ENCODE data around the gene SPSB2.
"Not testable (repeated sequence)": the region's sequence is repeated elsewhere in the genome, so short reads cannot be mapped to it uniquely, and the experiment has no call there.

The SPSB2 gene

DNA sequence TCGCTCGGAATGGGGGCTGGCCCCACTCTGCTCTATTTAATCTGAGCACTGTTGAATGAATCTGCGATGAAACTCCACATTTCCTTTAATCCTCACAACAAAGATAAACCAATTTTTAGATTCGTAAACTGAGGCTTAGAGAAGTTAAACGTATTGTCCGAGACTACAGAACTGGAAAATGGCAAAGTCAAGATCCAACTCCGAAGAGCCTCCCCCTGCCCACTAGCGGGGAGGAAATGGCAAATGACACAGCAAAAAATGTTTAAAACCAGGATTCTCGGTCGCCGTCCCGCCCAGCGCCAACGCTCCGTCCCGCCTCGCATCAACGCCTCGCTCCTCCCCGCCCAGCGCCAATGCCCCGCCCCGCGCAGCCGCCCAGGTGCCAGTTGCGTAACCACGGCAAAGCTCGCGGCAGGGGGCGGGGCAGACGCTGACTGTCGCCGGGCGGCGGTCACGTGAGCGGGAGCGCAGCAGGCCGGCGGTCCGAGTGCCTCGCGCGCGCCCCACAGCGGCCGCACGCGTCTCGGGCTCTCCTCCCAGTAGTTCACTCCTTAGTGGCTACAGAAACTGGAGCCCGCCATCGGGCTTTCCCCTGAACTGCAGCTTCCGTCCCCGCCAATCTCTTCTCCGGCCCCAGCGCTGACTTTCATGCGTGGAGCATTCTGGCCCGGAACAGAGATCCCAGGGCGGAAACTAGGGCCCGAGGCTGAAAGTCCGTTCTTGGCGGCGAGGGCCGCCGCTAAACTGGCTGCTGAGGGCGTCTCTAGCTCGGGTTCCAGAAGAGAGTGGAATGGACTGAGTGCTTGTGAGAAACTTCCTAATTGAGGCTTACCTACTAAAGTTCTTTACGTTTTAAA is 17.9 kb upstream of the SPSB2 start:
- TF ChIP-seq, protein P1, sequence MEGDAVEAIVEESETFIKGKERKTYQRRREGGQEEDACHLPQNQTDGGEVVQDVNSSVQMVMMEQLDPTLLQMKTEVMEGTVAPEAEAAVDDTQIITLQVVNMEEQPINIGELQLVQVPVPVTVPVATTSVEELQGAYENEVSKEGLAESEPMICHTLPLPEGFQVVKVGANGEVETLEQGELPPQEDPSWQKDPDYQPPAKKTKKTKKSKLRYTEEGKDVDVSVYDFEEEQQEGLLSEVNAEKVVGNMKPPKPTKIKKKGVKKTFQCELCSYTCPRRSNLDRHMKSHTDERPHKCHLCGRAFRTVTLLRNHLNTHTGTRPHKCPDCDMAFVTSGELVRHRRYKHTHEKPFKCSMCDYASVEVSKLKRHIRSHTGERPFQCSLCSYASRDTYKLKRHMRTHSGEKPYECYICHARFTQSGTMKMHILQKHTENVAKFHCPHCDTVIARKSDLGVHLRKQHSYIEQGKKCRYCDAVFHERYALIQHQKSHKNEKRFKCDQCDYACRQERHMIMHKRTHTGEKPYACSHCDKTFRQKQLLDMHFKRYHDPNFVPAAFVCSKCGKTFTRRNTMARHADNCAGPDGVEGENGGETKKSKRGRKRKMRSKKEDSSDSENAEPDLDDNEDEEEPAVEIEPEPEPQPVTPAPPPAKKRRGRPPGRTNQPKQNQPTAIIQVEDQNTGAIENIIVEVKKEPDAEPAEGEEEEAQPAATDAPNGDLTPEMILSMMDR (IDR thresholded peaks at IDR 0.05; ENCODE audit: low read depth, low read length, poor library complexity, severe bottlenecking) = peak; percentile 85
- TF ChIP-seq EZH2phosphoT487 (IDR thresholded peaks at IDR 0.05; ENCODE audit: borderline replicate concordance, low read length) = no peak
- peak overlapping the region; percentile 79 for H3K4me3 ChIP-seq (ENCODE audit: low read length)
- 0 out of 2 replicates have a peak, but pooled peaks cover 2% of the 10 kb centered on the region for H3F3A ChIP-seq (ENCODE audit: control insufficient read depth, insufficient read depth)
- peak overlapping the region; percentile 94 for H3K4me2 ChIP-seq (ENCODE audit: low read length)
- H3K36me3 ChIP-seq (ENCODE audit: control insufficient read depth, low read length) = no peaks in the 10 kb centered on the region
- H3K9me3 ChIP-seq (ENCODE audit: control insufficient read depth, insufficient read depth, low read length) = no peaks in the 10 kb centered on the region
- peak overlapping the region; percentile 67 for H3K27ac ChIP-seq (ENCODE audit: low read depth, low read length)
- peaks cover 17% of the 10 kb centered on the region for H3K4me1 ChIP-seq (ENCODE audit: control insufficient read depth, low read length)
- H3K79me2 ChIP-seq (ENCODE audit: control insufficient read depth, low read length) = no peaks in the 10 kb centered on the region
- no peaks in the 10 kb centered on the region for H4K20me1 ChIP-seq (ENCODE audit: control insufficient read depth, insufficient read depth, low read depth, low read length)
- H3K27me3 ChIP-seq (ENCODE audit: control insufficient read depth, low read length) = no peaks in the 10 kb centered on the region
- H3K9me2 ChIP-seq (replicated peaks; ENCODE audit: control insufficient read depth, low read length) = no peaks in the 10 kb centered on the region

DNA sequence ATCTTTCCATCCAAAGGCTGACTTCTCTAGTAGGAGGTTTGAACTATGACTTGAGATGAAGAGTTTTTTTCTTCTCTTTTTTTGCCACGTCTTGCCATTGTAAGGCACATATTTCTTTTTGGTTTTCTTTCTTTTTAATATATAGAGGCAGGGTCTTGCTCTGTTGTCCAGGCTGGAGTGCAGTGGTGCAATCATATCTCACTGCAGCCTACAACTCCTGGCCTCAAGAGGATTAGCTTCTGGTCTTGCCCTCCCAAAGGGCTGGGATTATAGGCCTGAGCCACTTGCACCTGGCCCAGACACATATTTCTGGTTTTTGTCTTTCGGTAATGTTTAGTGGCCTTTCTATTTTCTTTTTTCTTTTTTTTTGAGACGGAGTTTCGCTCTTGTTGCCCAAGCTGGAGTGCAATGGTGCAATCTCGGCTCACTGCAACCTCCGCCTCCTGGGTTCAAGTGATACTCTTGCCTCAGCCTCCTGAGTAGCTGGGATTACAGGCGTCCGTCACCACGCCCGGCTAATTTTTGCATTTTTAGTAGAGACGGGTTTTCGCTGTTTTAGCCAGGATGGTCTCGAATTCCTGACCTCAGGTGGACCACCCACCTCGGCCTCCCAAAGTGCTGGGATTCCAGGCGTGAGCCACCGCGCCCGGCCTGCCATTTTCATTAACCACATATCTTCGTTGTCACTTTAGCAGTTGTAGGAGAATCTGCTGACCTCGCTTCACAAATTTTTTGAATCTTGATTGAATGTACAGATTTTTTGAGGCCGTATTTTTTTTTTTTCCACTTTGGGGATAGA is 16.9 kb upstream of the SPSB2 start:
- not testable (repeated sequence) for H3K36me3 ChIP-seq (ENCODE audit: control insufficient read depth, low read length); H3K27me3 ChIP-seq (ENCODE audit: control insufficient read depth, low read length); H4K20me1 ChIP-seq (ENCODE audit: control insufficient read depth, insufficient read depth, low read depth, low read length); H3K9me2 ChIP-seq (replicated peaks; ENCODE audit: control insufficient read depth, low read length); H3F3A ChIP-seq (ENCODE audit: control insufficient read depth, insufficient read depth); H3K79me2 ChIP-seq (ENCODE audit: control insufficient read depth, low read length); H3K9me3 ChIP-seq (ENCODE audit: control insufficient read depth, insufficient read depth, low read length)
- peak overlapping the region; percentile 79 for H3K4me3 ChIP-seq (ENCODE audit: low read length)
- H3K27ac ChIP-seq (ENCODE audit: low read depth, low read length) = 0 out of 2 replicates have a peak overlapping the region, but pooled peaks have one; percentile 64
- H3K4me1 ChIP-seq (ENCODE audit: control insufficient read depth, low read length) = peaks cover 17% of the 10 kb centered on the region
- H3K4me2 ChIP-seq (ENCODE audit: low read length) = peak overlapping the region; percentile 94

DNA sequence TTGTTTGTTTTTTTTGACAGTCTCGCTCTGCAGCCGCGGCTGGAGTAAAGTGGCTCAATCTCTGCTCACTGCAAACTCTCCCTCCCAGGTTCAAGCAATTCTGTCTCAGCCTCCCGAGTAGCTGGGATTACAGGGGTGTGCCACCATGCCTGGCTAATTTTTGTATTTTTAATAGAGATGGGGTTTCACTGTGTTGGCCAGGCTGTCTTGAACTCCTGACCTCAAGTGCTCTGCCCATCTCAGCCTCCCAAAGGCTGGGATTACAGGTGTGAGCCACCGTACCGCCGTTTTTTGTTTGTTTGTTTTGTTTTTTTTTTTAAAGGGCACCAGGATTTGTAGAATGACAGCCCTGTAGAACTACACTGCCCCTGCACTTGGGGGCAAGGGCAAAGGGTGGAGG is 15.7 kb upstream of the SPSB2 start:
- not testable (repeated sequence) for H3F3A ChIP-seq (ENCODE audit: control insufficient read depth, insufficient read depth); H3K9me2 ChIP-seq (replicated peaks; ENCODE audit: control insufficient read depth, low read length); H3K79me2 ChIP-seq (ENCODE audit: control insufficient read depth, low read length); H3K27ac ChIP-seq (ENCODE audit: low read depth, low read length); H3K36me3 ChIP-seq (ENCODE audit: control insufficient read depth, low read length); H3K4me2 ChIP-seq (ENCODE audit: low read length); H3K4me3 ChIP-seq (ENCODE audit: low read length); H4K20me1 ChIP-seq (ENCODE audit: control insufficient read depth, insufficient read depth, low read depth, low read length); H3K27me3 ChIP-seq (ENCODE audit: control insufficient read depth, low read length); H3K9me3 ChIP-seq (ENCODE audit: control insufficient read depth, insufficient read depth, low read length)
- peaks cover 17% of the 10 kb centered on the region for H3K4me1 ChIP-seq (ENCODE audit: control insufficient read depth, low read length)

DNA sequence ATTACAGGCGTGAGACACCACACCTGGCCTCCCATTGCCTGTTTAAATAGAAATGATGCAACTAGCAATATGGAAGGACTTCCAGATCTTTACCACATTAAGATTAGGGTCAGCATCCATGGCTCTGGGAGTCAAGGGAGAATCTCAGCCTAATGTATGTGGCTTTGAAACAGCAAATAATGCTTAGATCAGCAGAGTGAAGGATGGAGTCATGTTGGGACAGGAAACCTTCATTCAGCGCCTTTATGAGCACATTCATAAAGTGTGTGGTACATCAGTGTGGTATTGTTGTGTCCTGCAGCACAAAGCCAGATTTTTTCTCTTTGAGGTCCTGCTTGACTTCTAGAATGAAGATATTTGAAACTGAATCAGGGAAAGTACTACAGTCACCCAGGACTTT is 15.3 kb upstream of the SPSB2 start:
- Histone ChIP-seq H4K20me1 (ENCODE audit: control insufficient read depth, insufficient read depth, low read depth, low read length) (no peaks in the 10 kb centered on the region), H3K27ac (ENCODE audit: low read depth, low read length) (no peak overlapping the region), H3K36me3 (ENCODE audit: control insufficient read depth, low read length) (peaks cover 5% of the 10 kb centered on the region), H3K4me3 (ENCODE audit: low read length) (no peak overlapping the region), H3K4me2 (ENCODE audit: low read length) (no peak overlapping the region), H3K9me3 (ENCODE audit: control insufficient read depth, insufficient read depth, low read length) (no peaks in the 10 kb centered on the region), H3K9me2 (replicated peaks; ENCODE audit: control insufficient read depth, low read length) (no peaks in the 10 kb centered on the region), H3K27me3 (ENCODE audit: control insufficient read depth, low read length) (no peaks in the 10 kb centered on the region), H3K79me2 (ENCODE audit: control insufficient read depth, low read length) (no peaks in the 10 kb centered on the region), H3F3A (ENCODE audit: control insufficient read depth, insufficient read depth) (0 out of 2 replicates have a peak, but pooled peaks cover 2% of the 10 kb centered on the region), H3K4me1 (ENCODE audit: control insufficient read depth, low read length) (peaks cover 17% of the 10 kb centered on the region)
- TF ChIP-seq, protein P1 (IDR thresholded peaks at IDR 0.05; ENCODE audit: low read depth, low read length, poor library complexity, severe bottlenecking) = no peak
- TF ChIP-seq EZH2phosphoT487 (IDR thresholded peaks at IDR 0.05; ENCODE audit: borderline replicate concordance, low read length) = no peak
